ENCODE measurements around the gene NFAT5.

DNA sequence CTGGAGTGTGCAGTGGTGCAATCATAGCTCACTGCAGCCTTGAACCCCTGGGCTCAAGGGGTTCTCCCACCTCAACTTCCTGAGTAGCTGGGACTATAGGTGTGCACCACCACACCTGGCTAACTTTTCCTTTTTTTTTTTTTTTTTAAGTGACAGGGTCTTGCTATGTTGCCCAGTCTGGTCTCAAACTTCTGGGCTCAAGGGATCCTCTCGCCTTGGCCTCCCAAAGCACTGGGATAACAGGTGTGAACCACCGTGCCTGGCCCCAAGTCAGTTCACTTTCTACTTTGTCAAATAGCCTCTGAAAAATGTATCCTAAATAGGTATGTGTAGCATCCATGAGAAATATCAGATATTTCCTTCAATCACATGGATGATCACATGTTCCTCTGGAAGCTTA lies 9.9 kb upstream of the NFAT5 start:
- no peak for TF ChIP-seq EZH2 (IDR thresholded peaks at IDR 0.05; ENCODE audit: low read depth)
- TF ChIP-seq, protein P1, sequence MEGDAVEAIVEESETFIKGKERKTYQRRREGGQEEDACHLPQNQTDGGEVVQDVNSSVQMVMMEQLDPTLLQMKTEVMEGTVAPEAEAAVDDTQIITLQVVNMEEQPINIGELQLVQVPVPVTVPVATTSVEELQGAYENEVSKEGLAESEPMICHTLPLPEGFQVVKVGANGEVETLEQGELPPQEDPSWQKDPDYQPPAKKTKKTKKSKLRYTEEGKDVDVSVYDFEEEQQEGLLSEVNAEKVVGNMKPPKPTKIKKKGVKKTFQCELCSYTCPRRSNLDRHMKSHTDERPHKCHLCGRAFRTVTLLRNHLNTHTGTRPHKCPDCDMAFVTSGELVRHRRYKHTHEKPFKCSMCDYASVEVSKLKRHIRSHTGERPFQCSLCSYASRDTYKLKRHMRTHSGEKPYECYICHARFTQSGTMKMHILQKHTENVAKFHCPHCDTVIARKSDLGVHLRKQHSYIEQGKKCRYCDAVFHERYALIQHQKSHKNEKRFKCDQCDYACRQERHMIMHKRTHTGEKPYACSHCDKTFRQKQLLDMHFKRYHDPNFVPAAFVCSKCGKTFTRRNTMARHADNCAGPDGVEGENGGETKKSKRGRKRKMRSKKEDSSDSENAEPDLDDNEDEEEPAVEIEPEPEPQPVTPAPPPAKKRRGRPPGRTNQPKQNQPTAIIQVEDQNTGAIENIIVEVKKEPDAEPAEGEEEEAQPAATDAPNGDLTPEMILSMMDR (conservative IDR thresholded peaks at IDR 0.05): no peak

All from PC-9 (cell line).